ENCODE measurements around the gene MTCL3.
A peak's percentile ranks its signal among the peaks of the same experiment; 100 is the strongest.

Gene MTCL3

GRCh38 chr6:127547904-127548649 is 28.9 kb upstream of the MTCL3 start:
- dilution Hi-C loops (cut with MboI; ENCODE audit: extremely low pct_ligation_motif_present, low sequenced_read_pairs) = no loop called here
- H3K27ac ChIP-seq (ENCODE audit: insufficient read depth, low read depth, low read length) = no peak overlapping the region
- no peak overlapping the region for H3K4me2 ChIP-seq (ENCODE audit: insufficient read depth, low read length)
- POLR2A ChIA-PET = no interaction called here
- no peak overlapping the region for H2AFZ ChIP-seq (ENCODE audit: low read depth, low read length)
- peaks cover 4% of the 10 kb centered on the region in 2 experiments for H3K27me3 ChIP-seq (ENCODE audit: control insufficient read depth in 2 of 2, insufficient read depth in 2 of 2, low read length in 2 of 2)
- no peaks in the 10 kb centered on the region for H3K79me2 ChIP-seq (ENCODE audit: control insufficient read depth, insufficient read depth, low read length)
- no peak overlapping the region for H3K9ac ChIP-seq (replicated peaks; ENCODE audit: extremely low read depth, insufficient read depth, low read length)
- no peaks in the 10 kb centered on the region for H3K9me1 ChIP-seq (replicated peaks; ENCODE audit: control insufficient read depth, extremely low read depth, insufficient read depth, low read length)
- peak; percentile 38 for FAIRE-seq
- H3K4me3 ChIP-seq (replicated peaks in 1 of 3; ENCODE audit: insufficient read depth in 1 of 3, low read depth in 1 of 3, low read length in 3 of 3) = no peak overlapping the region
- H3K36me3 ChIP-seq (ENCODE audit: control insufficient read depth in 2 of 2, extremely low read depth in 1 of 2, insufficient read depth in 2 of 2, low read length in 2 of 2) = no peaks in the 10 kb centered on the region
- intact Hi-C loops (cut with micrococcal nuclease) = loop anchor here (2.0 kb wide), 1 partner anchor 101 kb away; no protein-coding TSS in a partner anchor
- H3K4me1 ChIP-seq (ENCODE audit: control insufficient read depth, extremely low read depth, insufficient read depth, low read length) = no peaks in the 10 kb centered on the region
- TF ChIP-seq CTCF (IDR thresholded peaks at IDR 0.05; ENCODE audit: extremely low read depth in 1 of 2, insufficient read depth in 1 of 2, low read depth in 1 of 2, low read length in 2 of 2) (no peak), MAX (IDR thresholded peaks at IDR 0.05; ENCODE audit: insufficient read depth, insufficient read length) (no peak), MYC (IDR thresholded peaks at IDR 0.05; ENCODE audit: low read depth, low read length) (no peak), FOS (IDR thresholded peaks at IDR 0.05; ENCODE audit: borderline replicate concordance, insufficient read depth, low read length) (no peak), JUN (IDR thresholded peaks at IDR 0.05; ENCODE audit: borderline replicate concordance, insufficient read depth, insufficient read length, low read depth) (no peak), GATA2 (IDR thresholded peaks at IDR 0.05; ENCODE audit: insufficient read depth, insufficient read length, low read depth, low read length) (no peak), POLR2AphosphoS5 (IDR thresholded peaks at IDR 0.05; ENCODE audit: insufficient read depth, low read depth, low read length) (no peak)
- no peak for DNase-seq (ENCODE audit: low read depth, low spot score)
- no TSS peak for BruUV-seq (replicated peaks)
- H3K9me3 ChIP-seq (replicated peaks; ENCODE audit: control insufficient read depth, insufficient read depth, low read length) = no peaks in the 10 kb centered on the region
- H4K20me1 ChIP-seq (replicated peaks; ENCODE audit: control insufficient read depth, extremely low read depth, insufficient read depth, low read length) = no peaks in the 10 kb centered on the region
- CTCF ChIA-PET = interaction anchor here (0.8 to 3.1 kb wide), 11 partner anchors 9 to 1552 kb away, joined by 3 to 14 read pairs (median 7); no protein-coding TSS in a partner anchor
